ENCODE results near the gene THOP1. TPM values are rescaled to one million over a fixed set of nuclear protein-coding genes. Genes with fewer than 3 reads are reported as not detected.

THOP1 gene
- total and polyA plus RNA-seq, 10 donors, result 31.0 to 96.2 (median 42.8) TPM

- DNase-seq, result no peak
- intact Hi-C loops (cut with DNase I; ENCODE audit: low total_unique reads), result no loop called here
- WGBS, 5 donors, result 92 to 100% (median 96%) methylated on average over 2 to 5 of the region's 5 CpGs
- Histone ChIP-seq H3K4me1 (peaks cover 0 to 22% (median 18%) of the 10 kb centered on the region in 6 donors), H3K9me3 (peaks cover 0 to 15% (median 2%) of the 10 kb centered on the region in 8 donors), H3K4me3 (no peak overlapping the region), H3K27ac (no peak overlapping the region), H3K27me3 (replicated peaks in 1 of 7) (no peaks in the 10 kb centered on the region), H3K36me3 (peaks cover 0 to 36% (median 7%) of the 10 kb centered on the region in 6 donors)
- TF ChIP-seq POLR2AphosphoS5 (IDR thresholded peaks at IDR 0.05) (no peak), CTCF (IDR thresholded peaks at IDR 0.05 in 8 of 11, conservative IDR thresholded peaks at IDR 0.05 in 3 of 11) (no peak), POLR2A (IDR thresholded peaks at IDR 0.05) (no peak)
Measured at GRCh38 chr19:2822846-2823245, 37.5 kb downstream of the THOP1 start.

- intact Hi-C loops (cut with DNase I; ENCODE audit: low total_unique reads), result no loop called here
- no peaks in the 10 kb centered on the region for H3K27me3 ChIP-seq (replicated peaks in 1 of 7)
- H3K4me3 ChIP-seq, result no peak overlapping the region
- DNase-seq, result no peak
- peaks cover 0 to 23% (median 8%) of the 10 kb centered on the region in 8 donors for H3K9me3 ChIP-seq
- H3K4me1 ChIP-seq, result peaks cover 0 to 22% (median 18%) of the 10 kb centered on the region in 6 donors
- TF ChIP-seq CTCF (IDR thresholded peaks at IDR 0.05 in 8 of 11, conservative IDR thresholded peaks at IDR 0.05 in 3 of 11) (no peak), POLR2AphosphoS5 (IDR thresholded peaks at IDR 0.05) (no peak), POLR2A (IDR thresholded peaks at IDR 0.05) (no peak)
- no peak overlapping the region for H3K27ac ChIP-seq
- H3K36me3 ChIP-seq, result peaks cover 0 to 44% (median 8%) of the 10 kb centered on the region in 6 donors
- WGBS, 5 donors, result 78 to 92% (median 89%) methylated on average over 9 of the region's 9 CpGs
Measured at GRCh38 chr19:2823646-2824045, 38.3 kb downstream of the THOP1 start.

GRCh38 chr19:2824129-2824528 is 38.8 kb downstream of the THOP1 start:
- peaks cover 0 to 28% (median 12%) of the 10 kb centered on the region in 8 donors for H3K9me3 ChIP-seq
- 73 to 82% (median 77%) methylated on average over 5 to 8 of the region's 8 CpGs; no CpG with 5 or more reads in 1 of the 5 donors for WGBS, 5 donors
- no peak for DNase-seq
- intact Hi-C loops (cut with DNase I; ENCODE audit: low total_unique reads), result no loop called here
- H3K4me1 ChIP-seq, result peaks cover 0 to 19% (median 16%) of the 10 kb centered on the region in 6 donors
- peaks cover 0 to 47% (median 8%) of the 10 kb centered on the region in 6 donors for H3K36me3 ChIP-seq
- TF ChIP-seq POLR2A (IDR thresholded peaks at IDR 0.05) (no peak), CTCF (IDR thresholded peaks at IDR 0.05 in 8 of 11, conservative IDR thresholded peaks at IDR 0.05 in 3 of 11) (no peak), POLR2AphosphoS5 (IDR thresholded peaks at IDR 0.05) (no peak)
- H3K27ac ChIP-seq, result no peak overlapping the region
- no peaks in the 10 kb centered on the region for H3K27me3 ChIP-seq (replicated peaks in 1 of 7)
- no peak overlapping the region for H3K4me3 ChIP-seq

- H3K27me3 ChIP-seq (replicated peaks in 1 of 7), result no peaks in the 10 kb centered on the region
- WGBS, 5 donors, result 91 to 97% (median 93%) methylated on average over 2 of the region's 2 CpGs
- H3K27ac ChIP-seq, result no peak overlapping the region
- TF ChIP-seq CTCF (IDR thresholded peaks at IDR 0.05 in 8 of 11, conservative IDR thresholded peaks at IDR 0.05 in 3 of 11) (no peak), POLR2AphosphoS5 (IDR thresholded peaks at IDR 0.05) (no peak), POLR2A (IDR thresholded peaks at IDR 0.05) (no peak)
- H3K9me3 ChIP-seq, result peaks cover 0 to 56% (median 40%) of the 10 kb centered on the region in 8 donors
- DNase-seq, result no peak
- H3K4me1 ChIP-seq, result no peaks in the 10 kb centered on the region
- no peak overlapping the region for H3K4me3 ChIP-seq
- intact Hi-C loops (cut with DNase I; ENCODE audit: low total_unique reads), result no loop called here
- H3K36me3 ChIP-seq, result peaks cover 0 to 63% (median 8%) of the 10 kb centered on the region in 6 donors
Measured at GRCh38 chr19:2827022-2827421, 41.7 kb downstream of the THOP1 start.
